ENCODE results near the gene SGIP1.

GRCh38 chr1:66607458-66607857 is 73.5 kb downstream of the SGIP1 start:
- no peak for TF ChIP-seq POLR2A (IDR thresholded peaks at IDR 0.05)
- TF ChIP-seq POLR2AphosphoS5 (IDR thresholded peaks at IDR 0.05): no peak

Measured in prostate gland (tissue), 1 donor.